Thyroid gland (tissue), 4 donors: ENCODE data around the gene FOXP3.

Experiments used
- POLR2A ChIP-seq, 2 donors: fragments of 450-650 bp; IDR thresholded peaks; one replicate each; pipeline ENCODE4 v1.6.1; 2017; ENCODE audit warnings: antibody characterized with exemption in 2 of 2, mild to moderate bottlenecking in 2 of 2, moderate library complexity in 1 of 2
- TF ChIP-seq, protein P1 (sequence below), 6 experiments: fragments of 200-600 bp in 3 of 6; fragments of 450-650 bp in 3 of 6; sonication (generic) in 3 of 6; IDR thresholded peaks; one replicate each; pipeline ENCODE4 v1.5.1; 2016 to 2019; ENCODE audit warnings: antibody characterized with exemption in 6 of 6, mild to moderate bottlenecking in 2 of 6, inconsistent platforms in 1 of 6, moderate library complexity in 1 of 6

DNA sequence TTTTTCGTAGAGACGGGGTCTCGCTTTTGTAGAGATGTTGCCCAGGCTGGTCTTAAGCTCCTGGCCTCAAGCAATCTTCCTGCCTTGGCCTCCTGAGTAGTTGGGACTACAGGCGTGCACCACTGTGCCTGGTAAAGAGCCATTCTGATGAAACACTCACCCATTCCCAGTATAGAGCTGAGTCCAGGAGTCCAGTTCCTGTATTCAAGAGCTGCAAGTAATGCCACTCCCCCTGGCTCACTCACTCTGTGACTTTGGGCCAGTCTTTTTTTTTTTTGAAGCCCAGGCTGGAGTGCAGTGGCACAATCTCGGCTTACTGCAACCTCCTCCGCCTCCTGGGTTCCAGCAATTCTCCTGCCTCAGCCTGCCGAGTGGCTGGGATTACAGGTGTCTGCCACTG, 25.8 kb downstream of the FOXP3 start:
- TF ChIP-seq, protein P1, sequence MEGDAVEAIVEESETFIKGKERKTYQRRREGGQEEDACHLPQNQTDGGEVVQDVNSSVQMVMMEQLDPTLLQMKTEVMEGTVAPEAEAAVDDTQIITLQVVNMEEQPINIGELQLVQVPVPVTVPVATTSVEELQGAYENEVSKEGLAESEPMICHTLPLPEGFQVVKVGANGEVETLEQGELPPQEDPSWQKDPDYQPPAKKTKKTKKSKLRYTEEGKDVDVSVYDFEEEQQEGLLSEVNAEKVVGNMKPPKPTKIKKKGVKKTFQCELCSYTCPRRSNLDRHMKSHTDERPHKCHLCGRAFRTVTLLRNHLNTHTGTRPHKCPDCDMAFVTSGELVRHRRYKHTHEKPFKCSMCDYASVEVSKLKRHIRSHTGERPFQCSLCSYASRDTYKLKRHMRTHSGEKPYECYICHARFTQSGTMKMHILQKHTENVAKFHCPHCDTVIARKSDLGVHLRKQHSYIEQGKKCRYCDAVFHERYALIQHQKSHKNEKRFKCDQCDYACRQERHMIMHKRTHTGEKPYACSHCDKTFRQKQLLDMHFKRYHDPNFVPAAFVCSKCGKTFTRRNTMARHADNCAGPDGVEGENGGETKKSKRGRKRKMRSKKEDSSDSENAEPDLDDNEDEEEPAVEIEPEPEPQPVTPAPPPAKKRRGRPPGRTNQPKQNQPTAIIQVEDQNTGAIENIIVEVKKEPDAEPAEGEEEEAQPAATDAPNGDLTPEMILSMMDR (IDR thresholded peaks at IDR 0.05): no peak
- no peak for TF ChIP-seq POLR2A (IDR thresholded peaks at IDR 0.05)
